Endothelial cell of umbilical vein (primary cell): ENCODE measurements around the gene TMEM38A.

ENCODE experiments used
- EZH2 ChIP-seq: IDR thresholded peaks from 2 replicates; pipeline ENCODE4 v1.6.1; 2012; ENCODE audit warnings: borderline replicate concordance, low read depth, mild to moderate bottlenecking, moderate library complexity, low read length, inconsistent platforms; ENCODE audit not compliant: severe bottlenecking
- MYC ChIP-seq: IDR thresholded peaks from one replicate; pipeline ENCODE4 v1.6.1; 2011; ENCODE audit warnings: mild to moderate bottlenecking, low read depth, low read length
- POLR2A ChIP-seq: IDR thresholded peaks from 2 replicates; pipeline ENCODE4 v1.6.1; 2012; ENCODE audit warnings: low read depth, mild to moderate bottlenecking, control low read depth, low read length
- POLR2AphosphoS5 ChIP-seq: IDR thresholded peaks from 2 replicates; pipeline ENCODE4 v1.6.1; 2012; ENCODE audit warnings: low read depth, mild to moderate bottlenecking, control low read depth, low read length, moderate library complexity; ENCODE audit not compliant: insufficient read depth
- TF ChIP-seq, protein P1 (sequence below), 2 donors: IDR thresholded peaks; 1 replicate in 1 of 2; 2 replicates in 1 of 2; pipeline ENCODE4 v1.5.1; 2011; ENCODE audit warnings: low read length in 2 of 2, mild to moderate bottlenecking in 2 of 2, moderate library complexity in 2 of 2, control low read depth in 1 of 2, inconsistent platforms in 1 of 2, low read depth in 1 of 2; ENCODE audit not compliant: insufficient read depth in 1 of 2; ENCODE audit errors: extremely low read depth in 1 of 2
- TF ChIP-seq, protein P2 (sequence below): IDR thresholded peaks from 2 replicates; pipeline ENCODE4 v1.6.1; 2011; ENCODE audit not compliant: insufficient read depth, insufficient read length

DNA sequence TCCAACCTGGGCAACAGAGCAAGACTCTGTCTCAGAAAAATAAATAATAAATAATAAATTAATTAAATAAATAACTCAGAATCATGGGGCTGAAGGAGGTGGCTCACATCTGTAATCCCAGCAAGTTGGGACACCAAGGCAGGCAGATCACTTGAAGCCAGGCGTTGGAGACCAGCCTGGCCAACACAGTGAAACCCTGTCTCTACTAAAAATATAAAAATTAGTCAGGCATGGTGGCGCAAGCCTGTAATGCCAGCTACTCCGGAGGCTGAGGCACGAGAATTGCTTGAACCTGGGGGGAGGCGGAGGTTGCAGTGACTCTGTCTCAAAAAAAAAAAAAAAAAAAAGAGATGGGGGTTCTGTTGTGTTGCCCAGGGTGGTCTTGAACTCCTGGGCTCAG is 7.2 kb downstream of the TMEM38A start:
- TF ChIP-seq, protein P1, sequence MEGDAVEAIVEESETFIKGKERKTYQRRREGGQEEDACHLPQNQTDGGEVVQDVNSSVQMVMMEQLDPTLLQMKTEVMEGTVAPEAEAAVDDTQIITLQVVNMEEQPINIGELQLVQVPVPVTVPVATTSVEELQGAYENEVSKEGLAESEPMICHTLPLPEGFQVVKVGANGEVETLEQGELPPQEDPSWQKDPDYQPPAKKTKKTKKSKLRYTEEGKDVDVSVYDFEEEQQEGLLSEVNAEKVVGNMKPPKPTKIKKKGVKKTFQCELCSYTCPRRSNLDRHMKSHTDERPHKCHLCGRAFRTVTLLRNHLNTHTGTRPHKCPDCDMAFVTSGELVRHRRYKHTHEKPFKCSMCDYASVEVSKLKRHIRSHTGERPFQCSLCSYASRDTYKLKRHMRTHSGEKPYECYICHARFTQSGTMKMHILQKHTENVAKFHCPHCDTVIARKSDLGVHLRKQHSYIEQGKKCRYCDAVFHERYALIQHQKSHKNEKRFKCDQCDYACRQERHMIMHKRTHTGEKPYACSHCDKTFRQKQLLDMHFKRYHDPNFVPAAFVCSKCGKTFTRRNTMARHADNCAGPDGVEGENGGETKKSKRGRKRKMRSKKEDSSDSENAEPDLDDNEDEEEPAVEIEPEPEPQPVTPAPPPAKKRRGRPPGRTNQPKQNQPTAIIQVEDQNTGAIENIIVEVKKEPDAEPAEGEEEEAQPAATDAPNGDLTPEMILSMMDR (IDR thresholded peaks at IDR 0.05; ENCODE audit: extremely low read depth in 1 of 2, insufficient read depth in 1 of 2, low read depth in 1 of 2, low read length in 2 of 2), result no peak
- no peak for TF ChIP-seq POLR2A
- TF ChIP-seq, protein P2, sequence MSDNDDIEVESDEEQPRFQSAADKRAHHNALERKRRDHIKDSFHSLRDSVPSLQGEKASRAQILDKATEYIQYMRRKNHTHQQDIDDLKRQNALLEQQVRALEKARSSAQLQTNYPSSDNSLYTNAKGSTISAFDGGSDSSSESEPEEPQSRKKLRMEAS, result no peak
- TF ChIP-seq EZH2, result no peak
- TF ChIP-seq MYC, result no peak
- TF ChIP-seq POLR2AphosphoS5, result no peak
